Endothelial cell of umbilical vein (primary cell): ENCODE results near the gene CELA2B.

Source experiments
- EZH2 ChIP-seq: IDR thresholded peaks from 2 replicates; pipeline ENCODE4 v1.6.1; 2012; ENCODE audit warnings: borderline replicate concordance, low read depth, mild to moderate bottlenecking, moderate library complexity, low read length, inconsistent platforms; ENCODE audit not compliant: severe bottlenecking
- FOS ChIP-seq: IDR thresholded peaks from 2 replicates; pipeline ENCODE4 v1.6.1; 2011; ENCODE audit warnings: mild to moderate bottlenecking, low read length, moderate library complexity, borderline replicate concordance; ENCODE audit not compliant: insufficient read depth
- GATA2 ChIP-seq: IDR thresholded peaks from 2 replicates; pipeline ENCODE4 v1.7.0; 2011; ENCODE audit warnings: low read depth, mild to moderate bottlenecking, moderate library complexity, mixed read lengths, low read length; ENCODE audit not compliant: insufficient read length, insufficient read depth
- JUN ChIP-seq: IDR thresholded peaks from 2 replicates; pipeline ENCODE4 v1.6.1; 2011; ENCODE audit warnings: borderline replicate concordance, low read depth; ENCODE audit not compliant: insufficient read length, insufficient read depth
- MYC ChIP-seq: IDR thresholded peaks from one replicate; pipeline ENCODE4 v1.6.1; 2011; ENCODE audit warnings: mild to moderate bottlenecking, low read depth, low read length
- POLR2A ChIP-seq: IDR thresholded peaks from 2 replicates; pipeline ENCODE4 v1.6.1; 2012; ENCODE audit warnings: low read depth, mild to moderate bottlenecking, control low read depth, low read length
- POLR2AphosphoS5 ChIP-seq: IDR thresholded peaks from 2 replicates; pipeline ENCODE4 v1.6.1; 2012; ENCODE audit warnings: low read depth, mild to moderate bottlenecking, control low read depth, low read length, moderate library complexity; ENCODE audit not compliant: insufficient read depth
- TF ChIP-seq, protein P1 (sequence below), 2 donors: IDR thresholded peaks; 1 replicate in 1 of 2; 2 replicates in 1 of 2; pipeline ENCODE4 v1.5.1; 2011; ENCODE audit warnings: low read length in 2 of 2, mild to moderate bottlenecking in 2 of 2, moderate library complexity in 2 of 2, control low read depth in 1 of 2, inconsistent platforms in 1 of 2, low read depth in 1 of 2; ENCODE audit not compliant: insufficient read depth in 1 of 2; ENCODE audit errors: extremely low read depth in 1 of 2
- TF ChIP-seq, protein P2 (sequence below): IDR thresholded peaks from 2 replicates; pipeline ENCODE4 v1.6.1; 2011; ENCODE audit not compliant: insufficient read depth, insufficient read length

DNA sequence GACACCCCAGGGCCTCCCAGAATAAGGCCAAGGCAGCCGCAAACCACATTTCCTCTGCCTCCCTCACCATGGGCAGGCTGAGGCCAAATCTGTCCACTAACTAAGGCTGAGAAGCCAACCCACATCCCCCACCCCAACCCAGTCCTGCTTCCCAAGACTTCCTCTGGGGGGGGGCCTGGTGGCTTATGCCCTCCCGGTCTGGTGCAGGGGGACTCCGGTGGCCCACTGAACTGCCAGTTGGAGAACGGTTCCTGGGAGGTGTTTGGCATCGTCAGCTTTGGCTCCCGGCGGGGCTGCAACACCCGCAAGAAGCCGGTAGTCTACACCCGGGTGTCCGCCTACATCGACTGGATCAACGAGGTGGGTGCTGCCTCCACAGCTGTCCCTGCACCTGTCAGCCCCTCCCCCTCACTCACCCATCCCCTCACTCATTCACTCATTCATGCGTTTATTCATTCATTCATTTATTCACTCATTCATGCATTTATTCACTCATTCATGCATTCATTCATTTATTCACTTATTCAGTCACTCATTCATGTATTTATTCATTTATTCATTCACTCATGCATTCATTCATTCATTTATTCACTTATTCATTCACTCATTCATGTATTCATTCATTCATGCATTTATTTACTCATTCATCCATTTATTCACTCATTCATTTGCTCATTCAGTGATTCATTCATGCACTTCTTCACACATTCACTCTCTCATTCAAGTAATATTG is 30.3 kb upstream of the CELA2B start:
- no peak for TF ChIP-seq JUN
- TF ChIP-seq, protein P1, sequence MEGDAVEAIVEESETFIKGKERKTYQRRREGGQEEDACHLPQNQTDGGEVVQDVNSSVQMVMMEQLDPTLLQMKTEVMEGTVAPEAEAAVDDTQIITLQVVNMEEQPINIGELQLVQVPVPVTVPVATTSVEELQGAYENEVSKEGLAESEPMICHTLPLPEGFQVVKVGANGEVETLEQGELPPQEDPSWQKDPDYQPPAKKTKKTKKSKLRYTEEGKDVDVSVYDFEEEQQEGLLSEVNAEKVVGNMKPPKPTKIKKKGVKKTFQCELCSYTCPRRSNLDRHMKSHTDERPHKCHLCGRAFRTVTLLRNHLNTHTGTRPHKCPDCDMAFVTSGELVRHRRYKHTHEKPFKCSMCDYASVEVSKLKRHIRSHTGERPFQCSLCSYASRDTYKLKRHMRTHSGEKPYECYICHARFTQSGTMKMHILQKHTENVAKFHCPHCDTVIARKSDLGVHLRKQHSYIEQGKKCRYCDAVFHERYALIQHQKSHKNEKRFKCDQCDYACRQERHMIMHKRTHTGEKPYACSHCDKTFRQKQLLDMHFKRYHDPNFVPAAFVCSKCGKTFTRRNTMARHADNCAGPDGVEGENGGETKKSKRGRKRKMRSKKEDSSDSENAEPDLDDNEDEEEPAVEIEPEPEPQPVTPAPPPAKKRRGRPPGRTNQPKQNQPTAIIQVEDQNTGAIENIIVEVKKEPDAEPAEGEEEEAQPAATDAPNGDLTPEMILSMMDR (IDR thresholded peaks at IDR 0.05; ENCODE audit: extremely low read depth in 1 of 2, insufficient read depth in 1 of 2, low read depth in 1 of 2, low read length in 2 of 2), result no peak
- no peak for TF ChIP-seq EZH2
- TF ChIP-seq POLR2AphosphoS5, result no peak
- no peak for TF ChIP-seq POLR2A
- TF ChIP-seq GATA2, result no peak
- TF ChIP-seq FOS, result no peak
- TF ChIP-seq MYC, result no peak
- TF ChIP-seq, protein P2, sequence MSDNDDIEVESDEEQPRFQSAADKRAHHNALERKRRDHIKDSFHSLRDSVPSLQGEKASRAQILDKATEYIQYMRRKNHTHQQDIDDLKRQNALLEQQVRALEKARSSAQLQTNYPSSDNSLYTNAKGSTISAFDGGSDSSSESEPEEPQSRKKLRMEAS, result no peak
